Mesothelial cell of epicardium (in vitro differentiated cells): Measurements from ENCODE around the gene PRPS1L1. TPM values are rescaled to one million over a fixed set of nuclear protein-coding genes. Genes with fewer than 3 reads are reported as not detected.

ENCODE experiments used
- DNase-seq, 2 experiments: peaks; one replicate each; pipeline ENCODE4 v3.0.0; 2021; ENCODE audit warnings: low spot score in 2 of 2; ENCODE audit not compliant: unreplicated experiment in 2 of 2
- H3K27ac Mint-ChIP-seq: 2 replicates; pipeline ENCODE4 v1.8.0; 2021; ENCODE audit warnings: mixed read lengths
- H3K27me3 Mint-ChIP-seq: 2 replicates; pipeline ENCODE4 v1.8.0; 2021; ENCODE audit warnings: low read depth, mixed read lengths
- H3K36me3 Mint-ChIP-seq: 2 replicates; pipeline ENCODE4 v1.8.0; 2021; ENCODE audit warnings: mixed read lengths
- H3K4me1 Mint-ChIP-seq: 2 replicates; pipeline ENCODE4 v1.8.0; 2021; ENCODE audit warnings: mixed read lengths
- H3K4me3 Mint-ChIP-seq: 2 replicates; pipeline ENCODE4 v1.8.0; 2021; ENCODE audit warnings: mild to moderate bottlenecking, moderate library complexity, mixed read lengths
- H3K9me3 Mint-ChIP-seq: 2 replicates; pipeline ENCODE4 v1.8.0; 2021; ENCODE audit warnings: mixed read lengths
- total RNA-seq: library from RNA; stranded (reverse); gene quantifications from 3 replicates; pipeline ENCODE4 v1.2.1, GENCODE V29; 2021
- TF ChIP-seq, protein P1 (sequence below): fragments of 200-600 bp; sonication (generic); IDR thresholded peaks from one replicate; pipeline ENCODE4 v1.5.0; 2021; ENCODE audit warnings: antibody characterized with exemption; ENCODE audit not compliant: unreplicated experiment

PRPS1L1 gene
- total RNA-seq, 1 donor from 2014 or later: not detected

DNA sequence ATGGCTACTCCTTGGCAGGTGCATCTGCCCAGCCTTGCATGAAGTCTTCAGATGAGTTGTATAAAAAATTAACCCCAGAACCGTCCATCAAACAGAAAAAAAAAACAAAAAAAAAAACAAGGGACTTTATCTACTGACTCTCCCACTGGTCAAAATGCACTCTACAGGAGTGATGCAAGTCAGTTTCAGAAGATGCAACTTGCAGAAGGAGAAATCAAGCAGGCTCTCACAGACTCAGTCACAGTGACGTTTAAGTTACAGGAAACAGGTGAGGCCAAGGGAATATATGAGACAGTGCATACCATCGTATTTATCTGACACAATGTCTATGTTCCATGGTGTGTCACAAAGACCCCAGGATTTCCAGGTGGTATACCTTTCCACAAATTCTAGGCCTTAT, 17.5 kb upstream of the PRPS1L1 start:
- peaks cover 10% of the 10 kb centered on the region for H3K9me3 Mint-ChIP-seq
- no peaks in the 10 kb centered on the region for H3K27me3 Mint-ChIP-seq
- DNase-seq: no peak
- peaks cover 3% of the 10 kb centered on the region for H3K36me3 Mint-ChIP-seq
- TF ChIP-seq, protein P1, sequence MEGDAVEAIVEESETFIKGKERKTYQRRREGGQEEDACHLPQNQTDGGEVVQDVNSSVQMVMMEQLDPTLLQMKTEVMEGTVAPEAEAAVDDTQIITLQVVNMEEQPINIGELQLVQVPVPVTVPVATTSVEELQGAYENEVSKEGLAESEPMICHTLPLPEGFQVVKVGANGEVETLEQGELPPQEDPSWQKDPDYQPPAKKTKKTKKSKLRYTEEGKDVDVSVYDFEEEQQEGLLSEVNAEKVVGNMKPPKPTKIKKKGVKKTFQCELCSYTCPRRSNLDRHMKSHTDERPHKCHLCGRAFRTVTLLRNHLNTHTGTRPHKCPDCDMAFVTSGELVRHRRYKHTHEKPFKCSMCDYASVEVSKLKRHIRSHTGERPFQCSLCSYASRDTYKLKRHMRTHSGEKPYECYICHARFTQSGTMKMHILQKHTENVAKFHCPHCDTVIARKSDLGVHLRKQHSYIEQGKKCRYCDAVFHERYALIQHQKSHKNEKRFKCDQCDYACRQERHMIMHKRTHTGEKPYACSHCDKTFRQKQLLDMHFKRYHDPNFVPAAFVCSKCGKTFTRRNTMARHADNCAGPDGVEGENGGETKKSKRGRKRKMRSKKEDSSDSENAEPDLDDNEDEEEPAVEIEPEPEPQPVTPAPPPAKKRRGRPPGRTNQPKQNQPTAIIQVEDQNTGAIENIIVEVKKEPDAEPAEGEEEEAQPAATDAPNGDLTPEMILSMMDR: no peak
- peaks cover 18% of the 10 kb centered on the region for H3K4me1 Mint-ChIP-seq
- no peak overlapping the region for H3K27ac Mint-ChIP-seq
- no peak overlapping the region for H3K4me3 Mint-ChIP-seq

DNA sequence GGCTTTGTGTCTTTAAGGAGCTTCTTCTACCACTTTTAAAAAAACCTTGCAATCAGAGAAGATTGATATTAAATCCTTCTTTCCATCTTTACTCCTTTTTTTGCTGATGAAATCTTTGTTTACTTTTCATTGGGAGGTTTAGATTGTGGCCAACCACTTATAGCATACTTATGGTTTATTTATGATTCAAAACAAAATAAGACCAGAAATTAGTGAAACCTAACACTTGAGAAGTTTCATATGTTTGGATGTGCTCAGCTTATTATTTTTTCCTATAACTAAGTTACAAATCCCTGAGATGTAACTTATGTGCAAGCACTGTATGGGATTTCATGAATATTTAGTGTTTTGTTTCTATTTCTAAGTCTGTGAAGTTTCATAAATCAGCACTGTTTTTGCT, 13.5 kb upstream of the PRPS1L1 start:
- Mint-ChIP-seq H3K4me3 (no peak overlapping the region), H3K27me3 (no peaks in the 10 kb centered on the region), H3K36me3 (peaks cover 3% of the 10 kb centered on the region), H3K9me3 (peaks cover 10% of the 10 kb centered on the region), H3K27ac (peak overlapping the region; percentile 9), H3K4me1 (peaks cover 16% of the 10 kb centered on the region)
- DNase-seq: no peak
- TF ChIP-seq, protein P1: no peak

DNA sequence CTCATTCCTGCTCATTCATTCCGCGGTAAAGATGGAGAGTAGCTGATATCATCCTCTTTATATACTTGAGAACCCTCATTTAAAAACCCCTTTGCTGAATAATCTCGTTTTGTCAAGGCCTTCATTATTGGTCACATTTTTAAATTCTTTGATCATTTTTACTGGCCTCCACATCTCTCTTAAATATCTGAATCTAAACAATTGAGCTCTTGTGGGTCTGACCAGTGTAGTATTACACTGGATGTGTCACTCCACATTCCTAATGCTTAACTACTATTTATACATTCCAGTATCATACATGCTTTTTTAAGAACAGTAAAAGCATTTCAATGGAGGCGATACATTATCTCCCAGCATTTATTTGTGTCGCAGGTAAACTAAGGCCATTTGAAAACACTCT, 12.6 kb upstream of the PRPS1L1 start:
- TF ChIP-seq, protein P1: no peak
- Mint-ChIP-seq H3K27ac (peak overlapping the region; percentile 51), H3K4me1 (peaks cover 12% of the 10 kb centered on the region), H3K27me3 (no peaks in the 10 kb centered on the region), H3K9me3 (peaks cover 10% of the 10 kb centered on the region), H3K4me3 (no peak overlapping the region), H3K36me3 (peaks cover 3% of the 10 kb centered on the region)
- DNase-seq: no peak

DNA sequence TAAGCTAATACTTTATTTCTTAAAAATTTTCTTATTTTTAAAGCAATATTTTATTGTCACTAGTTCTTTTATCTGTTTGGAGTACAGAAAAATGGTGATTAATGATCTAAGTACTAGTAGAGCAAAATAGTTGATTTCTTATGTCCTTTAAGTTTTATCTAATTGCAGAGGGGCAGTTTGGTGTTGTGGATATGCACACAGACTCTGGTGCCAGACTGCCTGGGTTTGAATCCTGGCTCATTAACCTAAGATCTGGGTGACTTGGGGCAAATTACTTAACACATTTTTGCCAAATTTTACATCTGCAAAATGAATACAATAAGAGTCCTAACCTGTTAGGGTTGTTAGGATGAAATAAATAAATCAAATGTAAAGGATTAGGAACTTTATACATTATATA, 10.7 kb upstream of the PRPS1L1 start:
- H3K4me3 Mint-ChIP-seq: no peak overlapping the region
- H3K9me3 Mint-ChIP-seq: peaks cover 19% of the 10 kb centered on the region
- H3K27ac Mint-ChIP-seq: no peak overlapping the region
- TF ChIP-seq, protein P1: no peak
- no peak for DNase-seq
- no peaks in the 10 kb centered on the region for H3K27me3 Mint-ChIP-seq
- H3K36me3 Mint-ChIP-seq: peaks cover 3% of the 10 kb centered on the region
- peaks cover 12% of the 10 kb centered on the region for H3K4me1 Mint-ChIP-seq

DNA sequence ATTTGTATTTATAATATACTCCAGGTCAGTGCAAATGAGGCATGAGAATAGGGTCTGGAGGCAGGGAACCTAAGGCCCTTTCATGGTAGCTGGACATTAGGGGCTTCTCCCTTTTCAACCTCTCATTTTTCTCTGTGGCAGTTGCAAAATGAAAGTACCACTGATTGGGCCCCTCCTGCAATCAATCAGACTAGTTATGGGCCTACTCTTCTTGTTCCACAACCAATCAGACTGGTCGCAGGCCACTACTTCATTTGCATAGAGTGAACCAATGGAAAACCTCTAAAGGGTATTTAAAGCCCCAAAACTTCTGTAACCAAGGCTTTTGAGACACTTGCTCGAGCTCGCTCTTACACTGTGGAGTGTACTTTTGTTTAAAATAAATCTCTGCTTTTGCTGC, 10.0 kb upstream of the PRPS1L1 start:
- TF ChIP-seq, protein P1: no peak
- Mint-ChIP-seq H3K4me1 (peaks cover 12% of the 10 kb centered on the region), H3K9me3 (peaks cover 15% of the 10 kb centered on the region), H3K27ac (no peak overlapping the region), H3K36me3 (peaks cover under 1% of the 10 kb centered on the region), H3K27me3 (no peaks in the 10 kb centered on the region), H3K4me3 (no peak overlapping the region)
- DNase-seq: no peak

DNA sequence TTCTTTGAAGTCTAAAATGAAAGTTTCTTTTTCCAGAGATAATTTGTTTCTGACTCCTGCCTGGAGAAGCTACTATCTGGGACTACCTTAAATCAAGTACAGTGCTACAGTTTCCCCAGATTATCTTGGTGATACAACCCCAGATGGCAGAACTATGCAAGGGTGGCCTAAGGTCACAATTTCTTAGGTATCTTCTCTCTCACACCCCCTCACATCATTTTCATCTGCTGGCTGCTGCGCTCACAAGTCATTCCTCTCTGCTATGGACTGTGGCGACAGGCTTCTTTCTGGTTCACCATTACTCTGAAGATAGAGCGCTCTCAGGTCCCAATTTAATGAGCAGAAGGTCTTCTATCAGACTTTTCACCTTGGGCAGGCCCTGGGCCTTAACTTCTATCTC, 9.1 kb upstream of the PRPS1L1 start:
- TF ChIP-seq, protein P1: no peak
- H3K4me3 Mint-ChIP-seq: no peak overlapping the region
- no peak overlapping the region for H3K27ac Mint-ChIP-seq
- DNase-seq: no peak
- H3K27me3 Mint-ChIP-seq: no peaks in the 10 kb centered on the region
- H3K36me3 Mint-ChIP-seq: no peaks in the 10 kb centered on the region
- peaks cover 12% of the 10 kb centered on the region for H3K4me1 Mint-ChIP-seq
- H3K9me3 Mint-ChIP-seq: peaks cover 15% of the 10 kb centered on the region
